Measurements from ENCODE around the gene EDN1. TPM values are rescaled to one million over a fixed set of nuclear protein-coding genes. Genes with fewer than 3 reads are reported as not detected.
A peak's percentile ranks its signal among the peaks of the same experiment; 100 is the strongest.

Gene EDN1
- total RNA-seq, 2 donors from 2014 or later: 6.5 to 11.8 TPM

DNA sequence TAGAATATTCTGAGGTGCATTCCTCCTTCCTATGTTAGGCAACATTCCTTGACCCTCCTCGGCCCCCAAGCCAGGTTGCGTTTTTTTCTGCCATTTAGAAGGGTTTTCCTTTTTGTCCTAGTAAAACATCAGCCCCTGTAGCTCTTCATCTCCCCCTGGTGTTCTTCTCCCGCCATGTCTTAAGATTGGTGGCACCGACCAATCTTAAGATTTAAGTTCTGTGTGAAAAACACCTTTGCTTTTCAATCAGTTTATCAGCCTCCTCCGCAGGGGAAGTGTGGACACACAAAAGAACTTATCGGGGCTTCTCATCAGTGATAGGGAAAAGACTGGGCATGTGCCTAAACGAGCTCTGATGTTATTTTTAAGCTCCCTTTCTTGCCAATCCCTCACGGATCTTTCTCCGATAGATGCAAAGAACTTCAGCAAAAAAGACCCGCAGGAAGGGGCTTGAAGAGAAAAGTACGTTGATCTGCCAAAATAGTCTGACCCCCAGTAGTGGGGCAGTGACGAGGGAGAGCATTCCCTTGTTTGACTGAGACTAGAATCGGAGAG is 719 bp upstream of the EDN1 start:
- Histone ChIP-seq H3K36me3 (no peaks in the 10 kb centered on the region), H3K9me3 (no peaks in the 10 kb centered on the region), H3K27ac (peak overlapping the region; percentile 44 to 63), H3K4me1 (ENCODE audit: control insufficient read depth in 1 of 2, low read depth in 2 of 2) (peaks cover 7 to 38% of the 10 kb centered on the region in 2 donors), H3K4me3 (peak overlapping the region; percentile 74), H3K27me3 (replicated peaks; ENCODE audit: insufficient read depth) (no peaks in the 10 kb centered on the region)
- DNase-seq (ENCODE audit: low spot score) (no peak), ATAC-seq (ENCODE audit: insufficient number of reproducible peaks, low FRiP score, low read depth) (peak; percentile 32)
- TF ChIP-seq, protein P1, sequence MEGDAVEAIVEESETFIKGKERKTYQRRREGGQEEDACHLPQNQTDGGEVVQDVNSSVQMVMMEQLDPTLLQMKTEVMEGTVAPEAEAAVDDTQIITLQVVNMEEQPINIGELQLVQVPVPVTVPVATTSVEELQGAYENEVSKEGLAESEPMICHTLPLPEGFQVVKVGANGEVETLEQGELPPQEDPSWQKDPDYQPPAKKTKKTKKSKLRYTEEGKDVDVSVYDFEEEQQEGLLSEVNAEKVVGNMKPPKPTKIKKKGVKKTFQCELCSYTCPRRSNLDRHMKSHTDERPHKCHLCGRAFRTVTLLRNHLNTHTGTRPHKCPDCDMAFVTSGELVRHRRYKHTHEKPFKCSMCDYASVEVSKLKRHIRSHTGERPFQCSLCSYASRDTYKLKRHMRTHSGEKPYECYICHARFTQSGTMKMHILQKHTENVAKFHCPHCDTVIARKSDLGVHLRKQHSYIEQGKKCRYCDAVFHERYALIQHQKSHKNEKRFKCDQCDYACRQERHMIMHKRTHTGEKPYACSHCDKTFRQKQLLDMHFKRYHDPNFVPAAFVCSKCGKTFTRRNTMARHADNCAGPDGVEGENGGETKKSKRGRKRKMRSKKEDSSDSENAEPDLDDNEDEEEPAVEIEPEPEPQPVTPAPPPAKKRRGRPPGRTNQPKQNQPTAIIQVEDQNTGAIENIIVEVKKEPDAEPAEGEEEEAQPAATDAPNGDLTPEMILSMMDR (IDR thresholded peaks at IDR 0.05): peak; percentile 65

DNA sequence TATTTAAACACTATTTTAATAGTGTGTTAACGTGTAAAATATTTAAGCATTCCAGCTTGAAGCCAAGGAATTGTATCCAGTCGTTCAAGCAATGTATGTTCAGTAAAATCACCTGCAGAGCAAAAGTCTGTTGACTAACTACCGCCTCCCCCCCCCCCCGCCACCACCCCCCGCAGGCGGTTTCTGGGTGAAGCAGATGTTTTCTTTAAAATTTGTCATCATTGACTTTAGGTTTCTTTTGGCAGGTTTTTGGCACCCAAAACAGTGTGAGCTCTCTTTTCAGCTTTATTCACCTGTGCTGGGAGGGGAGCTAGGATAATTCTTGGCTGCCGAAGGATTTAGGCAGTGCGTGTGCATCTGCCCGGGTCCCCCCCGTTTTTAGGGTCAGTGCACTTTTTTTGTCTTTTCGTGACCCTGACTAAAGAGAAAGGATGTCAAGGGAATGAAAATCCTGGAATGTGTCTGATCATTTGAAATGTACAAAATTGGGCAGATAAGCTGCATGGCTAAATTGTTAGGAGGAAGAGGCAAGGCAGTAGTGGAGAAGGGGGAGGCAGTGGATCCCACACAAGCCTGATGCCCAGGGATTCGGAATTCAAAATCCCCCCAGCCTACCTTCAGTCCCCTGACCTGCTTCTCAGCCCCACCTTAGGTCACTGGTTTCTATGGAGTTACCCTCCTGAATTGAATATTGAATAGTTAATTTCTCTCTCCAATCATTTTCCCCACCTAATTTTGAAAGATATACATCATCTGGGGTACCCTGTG is 1.1 kb downstream of the EDN1 start:
- Histone ChIP-seq H3K4me3 (peak overlapping the region; percentile 74), H3K4me1 (ENCODE audit: control insufficient read depth in 1 of 2, low read depth in 2 of 2) (peaks cover 12 to 56% of the 10 kb centered on the region in 2 donors), H3K9me3 (no peaks in the 10 kb centered on the region), H3K27me3 (replicated peaks; ENCODE audit: insufficient read depth) (no peaks in the 10 kb centered on the region), H3K27ac (no peak overlapping the region), H3K36me3 (no peaks in the 10 kb centered on the region)
- no peak for ATAC-seq (ENCODE audit: insufficient number of reproducible peaks, low FRiP score, low read depth)
- TF ChIP-seq, protein P1 (IDR thresholded peaks at IDR 0.05): no peak
- no peak for DNase-seq (ENCODE audit: low spot score)

DNA sequence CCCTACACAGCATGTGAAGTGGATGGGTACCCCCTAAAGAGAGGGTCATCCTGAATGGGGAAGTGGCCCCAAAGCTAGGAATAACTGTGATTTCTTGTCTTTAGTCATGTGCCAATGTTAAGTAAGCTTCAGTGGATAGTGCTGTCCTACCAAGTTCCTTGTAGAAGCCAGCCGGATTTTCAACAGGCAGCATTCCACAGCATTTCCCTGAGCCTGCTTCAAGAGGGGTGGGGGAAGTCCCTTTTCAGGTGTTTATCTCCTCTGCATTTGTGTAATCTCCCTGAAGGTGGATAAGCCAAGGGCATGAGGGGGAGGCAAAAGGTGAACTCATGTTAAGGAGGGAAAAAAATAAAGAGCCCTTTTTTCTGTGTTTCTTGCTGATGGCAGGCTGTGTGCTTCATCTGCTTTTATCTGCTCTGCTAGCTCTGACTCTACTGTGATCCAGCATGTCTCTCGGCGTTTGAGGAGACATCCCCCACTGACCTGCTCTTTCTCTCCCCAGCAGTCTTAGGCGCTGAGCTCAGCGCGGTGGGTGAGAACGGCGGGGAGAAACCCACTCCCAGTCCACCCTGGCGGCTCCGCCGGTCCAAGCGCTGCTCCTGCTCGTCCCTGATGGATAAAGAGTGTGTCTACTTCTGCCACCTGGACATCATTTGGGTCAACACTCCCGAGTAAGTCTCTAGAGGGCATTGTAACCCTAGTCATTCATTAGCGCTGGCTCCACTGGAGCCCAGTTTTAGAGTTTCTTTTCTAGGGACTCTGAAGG is 1.9 kb downstream of the EDN1 start:
- TF ChIP-seq, protein P1 (IDR thresholded peaks at IDR 0.05): no peak
- Histone ChIP-seq H3K4me3 (peak overlapping the region; percentile 74), H3K9me3 (no peaks in the 10 kb centered on the region), H3K36me3 (no peaks in the 10 kb centered on the region), H3K27ac (peak overlapping the region in 1 of 2 donors; percentile 20), H3K27me3 (replicated peaks; ENCODE audit: insufficient read depth) (no peaks in the 10 kb centered on the region), H3K4me1 (ENCODE audit: control insufficient read depth in 1 of 2, low read depth in 2 of 2) (peaks cover 12 to 64% of the 10 kb centered on the region in 2 donors)
- DNase-seq (ENCODE audit: low spot score): no peak
- ATAC-seq (ENCODE audit: insufficient number of reproducible peaks, low FRiP score, low read depth): no peak

DNA sequence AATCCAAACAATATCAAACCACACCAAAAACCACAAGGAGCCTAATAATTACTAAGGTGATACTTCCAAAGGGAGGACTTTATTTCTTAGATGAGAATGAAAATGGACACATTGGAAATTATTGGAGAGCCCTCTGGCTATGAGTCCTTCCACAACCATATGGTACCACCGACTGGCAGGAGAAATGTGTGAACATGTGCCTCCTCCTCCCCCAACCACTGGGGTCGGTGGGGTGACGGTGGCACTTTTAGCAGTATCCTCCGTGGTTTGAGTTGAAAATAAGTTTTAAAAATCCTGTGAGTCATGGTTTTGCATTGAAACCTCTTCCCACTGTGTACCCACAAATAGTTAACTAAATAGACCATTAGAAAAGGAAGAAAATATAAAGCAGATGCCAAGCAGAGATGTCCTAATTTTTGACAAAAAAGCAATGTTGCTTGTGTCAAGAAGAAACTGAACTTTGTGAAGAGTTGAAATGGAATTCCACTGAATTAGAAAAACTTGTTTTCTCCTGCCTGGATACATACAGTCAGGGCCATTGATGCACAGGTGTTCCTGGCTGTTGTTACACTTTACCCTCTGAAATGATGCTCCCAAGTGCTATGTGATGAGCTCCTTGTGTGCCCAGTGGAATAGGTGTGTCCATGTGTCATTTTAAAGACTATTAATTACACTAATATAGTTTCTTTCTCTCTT is 3.2 kb downstream of the EDN1 start:
- H3K27ac ChIP-seq: peak overlapping the region; percentile 51 to 68

More for the DNA sequence above, 3.2 kb downstream of the EDN1 start:
- Histone ChIP-seq H3K4me1 (ENCODE audit: control insufficient read depth in 1 of 2, low read depth in 2 of 2) (peaks cover 12 to 75% of the 10 kb centered on the region in 2 donors), H3K36me3 (no peaks in the 10 kb centered on the region), H3K4me3 (no peak overlapping the region), H3K27me3 (replicated peaks; ENCODE audit: insufficient read depth) (no peaks in the 10 kb centered on the region), H3K9me3 (no peaks in the 10 kb centered on the region)
- no peak for DNase-seq (ENCODE audit: low spot score)
- TF ChIP-seq, protein P1 (IDR thresholded peaks at IDR 0.05): no peak
- ATAC-seq (ENCODE audit: insufficient number of reproducible peaks, low FRiP score, low read depth): no peak

All from thoracic aorta (tissue), 2 donors.